CD4-positive, CD25-positive, alpha-beta regulatory T cell (primary cell): ENCODE data around the gene ARID1A. TPM values are rescaled to one million over a fixed set of nuclear protein-coding genes. Genes with fewer than 3 reads are reported as not detected.

ENCODE experiments used
- ATAC-seq, 2 donors: fragments of 150-1000 bp; cut with Tn5 transposase; one replicate each; pipeline ENCODE4 v1.10.0; 2021; ENCODE audit warnings: low read depth in 2 of 2, moderate number of reproducible peaks in 2 of 2, moderate library complexity in 1 of 2
- DNase-seq, 3 donors: peaks; one replicate each; pipeline versions ENCODE4 v3.0.0 to v3.0.0-alpha.2; 2012 to 2022; ENCODE audit warnings: mixed read lengths in 1 of 3
- H3K27ac ChIP-seq: one replicate; pipeline ENCODE4 v1.7.0; 2013; ENCODE audit warnings: mild to moderate bottlenecking, low read length; ENCODE audit not compliant: insufficient read depth, poor library complexity, severe bottlenecking
- H3K27me3 ChIP-seq: one replicate; pipeline ENCODE4 v1.7.0; 2013; ENCODE audit warnings: low read length; ENCODE audit not compliant: control insufficient read depth, insufficient read depth
- H3K36me3 ChIP-seq: one replicate; pipeline ENCODE4 v1.7.0; 2013; ENCODE audit warnings: mild to moderate bottlenecking, low read length, moderate library complexity; ENCODE audit not compliant: control insufficient read depth, insufficient read depth
- H3K4me1 ChIP-seq: 2 replicates; pipeline ENCODE4 v1.7.0; 2013; ENCODE audit warnings: mild to moderate bottlenecking, low read length; ENCODE audit not compliant: insufficient read depth, control insufficient read depth, poor library complexity, severe bottlenecking
- H3K4me3 ChIP-seq: one replicate; pipeline ENCODE4 v1.7.0; 2013; ENCODE audit warnings: low read depth, mild to moderate bottlenecking, low read length, moderate library complexity
- H3K9me3 ChIP-seq, 2 experiments: 1 replicate in 1 of 2; 2 replicates in 1 of 2; pipeline ENCODE4 v1.7.0; 2013; ENCODE audit warnings: low read length in 2 of 2, mild to moderate bottlenecking in 1 of 2, moderate library complexity in 1 of 2; ENCODE audit not compliant: control insufficient read depth in 2 of 2
- H3K27ac Mint-ChIP-seq, 3 donors: one replicate each; pipeline ENCODE4 v1.8.0; 2020 to 2022; ENCODE audit warnings: mild to moderate bottlenecking in 3 of 3, mixed read lengths in 3 of 3, moderate library complexity in 2 of 3
- H3K27me3 Mint-ChIP-seq: one replicate; pipeline ENCODE4 v1.8.0; 2022; ENCODE audit warnings: mild to moderate bottlenecking, mixed read lengths
- H3K36me3 Mint-ChIP-seq: one replicate; pipeline ENCODE4 v1.8.0; 2020; ENCODE audit warnings: mixed read lengths
- H3K4me1 Mint-ChIP-seq, 4 donors: one replicate each; pipeline ENCODE4 v1.8.0; 2020 to 2022; ENCODE audit warnings: mixed read lengths in 4 of 4, mild to moderate bottlenecking in 1 of 4
- H3K4me3 Mint-ChIP-seq, 4 donors: one replicate each; pipeline ENCODE4 v1.8.0; 2020 to 2022; ENCODE audit warnings: mild to moderate bottlenecking in 4 of 4, mixed read lengths in 4 of 4, moderate library complexity in 3 of 4
- H3K9me3 Mint-ChIP-seq, 7 donors: one replicate each; pipeline ENCODE4 v1.8.0; 2020 to 2022; ENCODE audit warnings: mixed read lengths in 7 of 7, mild to moderate bottlenecking in 3 of 7, moderate library complexity in 2 of 7
- polyA plus RNA-seq, 4 donors: library from polyadenylated mRNA; unstranded; fragments of 300-500 nt; fragmentation: Illumina TruSeq; gene quantifications; one replicate each; pipeline ENCODE4 v1.2.3, GENCODE V29; 2021
- total RNA-seq: library from RNA; stranded (reverse); gene quantifications from one replicate; pipeline ENCODE4 v1.2.3, GENCODE V29; 2022

The ARID1A gene
- total and polyA plus RNA-seq, 5 donors from 2014 or later: 9.5 to 139 (median 13.2) TPM

GRCh38 chr1:26710811-26711210 lies 15.0 kb downstream of the ARID1A start:
- H3K4me3 Mint-ChIP-seq: peak overlapping the region in 1 of 4 donors; percentile 52
- peaks cover 14% of the 10 kb centered on the region for H3K36me3 Mint-ChIP-seq

GRCh38 chr1:26711777-26712176 lies 16.0 kb downstream of the ARID1A start:
- Histone ChIP-seq H3K27ac (no peak overlapping the region), H3K4me3 (no peak overlapping the region), H3K27me3 (no peaks in the 10 kb centered on the region), H3K36me3 (peaks cover 23% of the 10 kb centered on the region), H3K9me3 (no peaks in the 10 kb centered on the region), H3K4me1 (peaks cover 69% of the 10 kb centered on the region)
- Mint-ChIP-seq H3K4me3 (peak overlapping the region in 1 of 4 donors; percentile 60), H3K27me3 (no peaks in the 10 kb centered on the region), H3K27ac (peak overlapping the region; percentile 48 to 78 (median 50)), H3K9me3 (no peaks in the 10 kb centered on the region), H3K4me1 (peaks cover 21 to 78% (median 67%) of the 10 kb centered on the region in 4 donors), H3K36me3 (peaks cover 14% of the 10 kb centered on the region)
- ATAC-seq (no peak), DNase-seq (no peak)

More at GRCh38 chr1:26710811-26711210, 15.0 kb downstream of the ARID1A start:
- no peaks in the 10 kb centered on the region for H3K27me3 Mint-ChIP-seq
- H3K9me3 Mint-ChIP-seq: no peaks in the 10 kb centered on the region
- ATAC-seq (no peak), DNase-seq (no peak)
- H3K36me3 ChIP-seq: peaks cover 24% of the 10 kb centered on the region
- peak overlapping the region in 1 of 3 donors; percentile 44 for H3K27ac Mint-ChIP-seq
- H3K9me3 ChIP-seq: no peaks in the 10 kb centered on the region
- no peak overlapping the region for H3K4me3 ChIP-seq
- H3K27me3 ChIP-seq: no peaks in the 10 kb centered on the region
- H3K27ac ChIP-seq: no peak overlapping the region
- H3K4me1 ChIP-seq: peaks cover 70% of the 10 kb centered on the region
- peaks cover 31 to 70% (median 64%) of the 10 kb centered on the region in 4 donors for H3K4me1 Mint-ChIP-seq

- Histone ChIP-seq H3K4me3 (peak overlapping the region; percentile 5), H3K27ac (peak overlapping the region; percentile 15), H3K27me3 (no peaks in the 10 kb centered on the region), H3K9me3 (no peaks in the 10 kb centered on the region), H3K4me1 (peaks cover 88% of the 10 kb centered on the region), H3K36me3 (peaks cover 14% of the 10 kb centered on the region)
- Mint-ChIP-seq H3K27me3 (no peaks in the 10 kb centered on the region), H3K4me1 (peaks cover 39 to 92% (median 78%) of the 10 kb centered on the region in 4 donors), H3K27ac (peak overlapping the region; percentile 50 to 87 (median 82)), H3K36me3 (peaks cover 19% of the 10 kb centered on the region), H3K9me3 (no peaks in the 10 kb centered on the region), H3K4me3 (peak overlapping the region; percentile 1 to 60 (median 58))
- ATAC-seq: no peak
- no peak for DNase-seq
These were observed 21.2 kb downstream of the ARID1A start for GRCh38 chr1:26717017-26717491.

GRCh38 chr1:26719205-26719604 lies 23.4 kb downstream of the ARID1A start:
- DNase-seq: no peak
- no peak overlapping the region for H3K27ac ChIP-seq

DNA sequence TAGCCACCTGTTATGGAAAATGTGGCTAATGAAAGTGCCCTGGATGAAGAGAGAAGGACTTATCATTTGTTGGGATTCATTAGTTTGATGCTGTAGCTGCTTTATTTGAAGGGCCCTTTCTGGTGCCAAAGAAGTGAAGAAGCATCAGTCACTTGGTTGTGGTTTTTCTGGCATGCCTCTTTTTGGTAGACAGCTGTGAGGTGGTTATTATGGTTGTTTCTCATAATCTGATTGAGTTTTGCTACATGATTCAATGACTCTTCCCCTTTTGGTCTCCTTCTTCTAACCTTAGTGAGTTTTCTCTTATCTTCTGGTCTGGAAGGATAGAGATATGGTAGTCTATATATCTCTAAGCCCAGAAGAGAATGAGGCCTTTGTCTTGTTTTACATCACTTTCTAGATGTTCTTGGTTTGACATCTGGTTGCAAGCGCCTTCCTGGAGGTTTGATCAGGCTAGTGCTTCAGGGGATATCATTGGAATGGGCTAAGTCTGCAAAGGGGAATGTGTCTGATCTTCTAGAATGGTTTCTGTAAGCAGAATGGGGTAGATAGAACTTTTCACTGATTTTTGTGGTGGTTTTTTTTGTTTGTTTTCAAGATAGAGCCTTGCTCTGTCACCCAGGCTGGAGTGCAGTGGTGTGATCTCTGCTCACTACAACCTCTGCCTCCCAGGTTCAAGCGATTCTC lies 26.0 kb downstream of the ARID1A start:
- Mint-ChIP-seq H3K27me3 (no peaks in the 10 kb centered on the region), H3K4me1 (peaks cover 47 to 93% (median 78%) of the 10 kb centered on the region in 4 donors), H3K36me3 (peaks cover 11% of the 10 kb centered on the region), H3K4me3 (peak overlapping the region; percentile 25 to 65 (median 51)), H3K9me3 (no peaks in the 10 kb centered on the region), H3K27ac (peak overlapping the region; percentile 59 to 97 (median 88))
- Histone ChIP-seq H3K9me3 (no peaks in the 10 kb centered on the region), H3K4me1 (peaks cover 93% of the 10 kb centered on the region), H3K4me3 (peak overlapping the region; percentile 16), H3K27me3 (no peaks in the 10 kb centered on the region), H3K27ac (peak overlapping the region; percentile 18), H3K36me3 (peaks cover 7% of the 10 kb centered on the region)
- DNase-seq (peak in 1 of 3 donors; percentile 45), ATAC-seq (peak; percentile 48 to 52)

More at GRCh38 chr1:26719205-26719604, 23.4 kb downstream of the ARID1A start:
- Mint-ChIP-seq H3K4me1 (peaks cover 45 to 92% (median 82%) of the 10 kb centered on the region in 4 donors), H3K27me3 (no peaks in the 10 kb centered on the region), H3K36me3 (peaks cover 11% of the 10 kb centered on the region), H3K27ac (peak overlapping the region; percentile 50 to 68 (median 66)), H3K4me3 (peak overlapping the region in 1 of 4 donors; percentile 16), H3K9me3 (no peaks in the 10 kb centered on the region)
- H3K9me3 ChIP-seq: no peaks in the 10 kb centered on the region
- peak overlapping the region; percentile 10 for H3K4me3 ChIP-seq
- peaks cover 8% of the 10 kb centered on the region for H3K36me3 ChIP-seq
- H3K27me3 ChIP-seq: no peaks in the 10 kb centered on the region
- ATAC-seq: no peak
- H3K4me1 ChIP-seq: peaks cover 92% of the 10 kb centered on the region

DNA sequence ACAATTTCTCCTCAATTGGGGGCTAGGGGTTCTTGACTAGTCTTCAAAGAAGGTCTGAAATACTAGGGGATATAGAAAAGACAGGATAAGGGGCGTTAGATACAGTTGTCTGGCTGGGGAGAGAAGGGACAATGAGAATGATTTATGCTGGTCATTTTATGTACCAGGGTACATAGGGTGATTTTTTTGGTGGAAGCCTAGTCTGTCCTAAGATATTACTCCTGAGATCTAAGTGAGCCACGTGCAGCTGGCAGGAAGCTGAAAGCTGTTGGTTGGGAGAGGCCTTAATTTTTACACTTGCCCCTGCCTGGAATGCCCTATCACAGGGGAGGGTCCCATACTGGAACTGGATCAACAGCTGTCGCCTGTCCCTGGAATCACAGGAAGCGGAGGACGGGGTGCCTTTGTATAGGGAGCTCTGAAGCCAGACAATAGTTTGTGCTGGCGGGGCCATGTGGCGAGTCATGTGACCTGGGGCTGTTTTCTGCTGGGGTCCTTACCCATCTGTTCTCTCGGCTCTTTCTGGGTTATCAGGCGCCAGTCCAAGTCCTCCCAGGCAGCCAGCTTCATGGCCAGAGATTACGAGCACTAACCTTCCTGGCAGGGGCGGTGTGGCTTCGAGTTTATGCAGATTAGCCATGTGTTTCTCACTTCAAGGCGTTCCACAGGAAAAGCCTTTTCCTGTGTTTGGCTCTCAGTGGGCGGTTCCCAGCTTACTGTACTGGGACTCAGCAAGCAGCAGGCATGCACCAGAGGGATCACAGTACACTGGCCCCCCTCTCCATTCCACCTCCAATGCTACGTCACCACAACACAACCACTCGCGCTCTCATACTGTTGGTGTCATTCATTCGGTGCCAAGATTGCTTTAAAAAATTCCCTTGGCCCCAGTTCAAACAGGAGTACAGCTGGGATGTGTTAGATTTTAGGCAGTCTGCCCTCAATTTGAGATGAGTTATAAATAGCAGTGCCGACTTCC lies 27.5 kb downstream of the ARID1A start:
- Mint-ChIP-seq H3K36me3 (peaks cover 2% of the 10 kb centered on the region), H3K4me1 (peaks cover 48 to 93% (median 78%) of the 10 kb centered on the region in 4 donors), H3K4me3 (peak overlapping the region; percentile 25 to 87 (median 68)), H3K27ac (peak overlapping the region; percentile 65 to 97 (median 88)), H3K27me3 (no peaks in the 10 kb centered on the region), H3K9me3 (no peaks in the 10 kb centered on the region)
- peaks cover 94% of the 10 kb centered on the region for H3K4me1 ChIP-seq
- H3K4me3 ChIP-seq: peak overlapping the region; percentile 68
- peak; percentile 33 to 51 for ATAC-seq
- H3K9me3 ChIP-seq: no peaks in the 10 kb centered on the region
- peak in 2 of 3 donors; percentile 42 to 51 for DNase-seq
- no peaks in the 10 kb centered on the region for H3K27me3 ChIP-seq
- H3K36me3 ChIP-seq: peaks cover 5% of the 10 kb centered on the region
- H3K27ac ChIP-seq: peak overlapping the region; percentile 42

- Histone ChIP-seq H3K9me3 (no peaks in the 10 kb centered on the region), H3K27ac (no peak overlapping the region), H3K27me3 (no peaks in the 10 kb centered on the region), H3K36me3 (peaks cover 4% of the 10 kb centered on the region), H3K4me3 (peak overlapping the region; percentile 68), H3K4me1 (peaks cover 94% of the 10 kb centered on the region)
- H3K36me3 Mint-ChIP-seq: no peaks in the 10 kb centered on the region
- peak overlapping the region; percentile 25 to 75 (median 48) for H3K4me3 Mint-ChIP-seq
- peaks cover 53 to 93% (median 79%) of the 10 kb centered on the region in 4 donors for H3K4me1 Mint-ChIP-seq
- H3K27ac Mint-ChIP-seq: peak overlapping the region in 2 of 3 donors; percentile 34 to 86
- no peak for ATAC-seq
- no peak for DNase-seq
- no peaks in the 10 kb centered on the region for H3K9me3 Mint-ChIP-seq
- H3K27me3 Mint-ChIP-seq: no peaks in the 10 kb centered on the region
These were observed 28.3 kb downstream of the ARID1A start for GRCh38 chr1:26724118-26724517.
